ENCODE data around the gene FEZF2.

FEZF2 gene

GRCh38 chr3:62365391-62366125 lies 7.8 kb downstream of the FEZF2 start:
- in situ Hi-C loops (cut with HindIII; ENCODE audit: low sequenced_read_pairs): no loop called here
- TF ChIP-seq, protein P1, sequence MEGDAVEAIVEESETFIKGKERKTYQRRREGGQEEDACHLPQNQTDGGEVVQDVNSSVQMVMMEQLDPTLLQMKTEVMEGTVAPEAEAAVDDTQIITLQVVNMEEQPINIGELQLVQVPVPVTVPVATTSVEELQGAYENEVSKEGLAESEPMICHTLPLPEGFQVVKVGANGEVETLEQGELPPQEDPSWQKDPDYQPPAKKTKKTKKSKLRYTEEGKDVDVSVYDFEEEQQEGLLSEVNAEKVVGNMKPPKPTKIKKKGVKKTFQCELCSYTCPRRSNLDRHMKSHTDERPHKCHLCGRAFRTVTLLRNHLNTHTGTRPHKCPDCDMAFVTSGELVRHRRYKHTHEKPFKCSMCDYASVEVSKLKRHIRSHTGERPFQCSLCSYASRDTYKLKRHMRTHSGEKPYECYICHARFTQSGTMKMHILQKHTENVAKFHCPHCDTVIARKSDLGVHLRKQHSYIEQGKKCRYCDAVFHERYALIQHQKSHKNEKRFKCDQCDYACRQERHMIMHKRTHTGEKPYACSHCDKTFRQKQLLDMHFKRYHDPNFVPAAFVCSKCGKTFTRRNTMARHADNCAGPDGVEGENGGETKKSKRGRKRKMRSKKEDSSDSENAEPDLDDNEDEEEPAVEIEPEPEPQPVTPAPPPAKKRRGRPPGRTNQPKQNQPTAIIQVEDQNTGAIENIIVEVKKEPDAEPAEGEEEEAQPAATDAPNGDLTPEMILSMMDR (IDR thresholded peaks at IDR 0.05; ENCODE audit: low read depth, low read length): no peak
- DNase-seq (ENCODE audit: low read depth, low spot score): no peak
- H3K4me3 ChIP-seq (ENCODE audit: low read depth, low read length): no peak overlapping the region

- DNase-seq (ENCODE audit: low read depth, low spot score): no peak
- in situ Hi-C loops (cut with HindIII; ENCODE audit: low sequenced_read_pairs): no loop called here
- H3K4me3 ChIP-seq (ENCODE audit: low read depth, low read length): no peak overlapping the region
- TF ChIP-seq, protein P1 (IDR thresholded peaks at IDR 0.05; ENCODE audit: low read depth, low read length): no peak
Observed at GRCh38 chr3:62364191-62364590, 9.2 kb downstream of the FEZF2 start.

DNA sequence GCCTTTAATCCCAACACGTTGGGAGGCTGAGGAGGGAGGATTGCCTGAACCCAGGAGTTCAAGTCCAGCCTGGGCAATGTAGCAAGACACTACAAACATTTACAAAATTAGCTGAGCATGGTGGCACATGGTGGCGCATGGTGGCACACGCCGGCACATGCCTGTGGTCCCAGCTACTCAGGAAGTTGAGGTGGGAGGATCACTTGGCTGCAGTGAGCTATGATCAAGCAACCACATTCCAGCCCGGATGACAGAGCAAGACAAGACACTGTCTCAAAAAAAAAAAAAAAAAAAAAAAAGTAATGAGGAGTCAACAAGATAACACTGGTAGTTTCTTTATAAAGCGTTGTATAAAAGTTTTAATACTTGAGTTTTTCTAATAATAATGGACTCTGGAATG lies 10.1 kb downstream of the FEZF2 start:
- TF ChIP-seq, protein P1 (IDR thresholded peaks at IDR 0.05; ENCODE audit: low read depth, low read length): no peak
- no peak for DNase-seq (ENCODE audit: low read depth, low spot score)
- H3K4me3 ChIP-seq (ENCODE audit: low read depth, low read length): no peak overlapping the region
- in situ Hi-C loops (cut with HindIII; ENCODE audit: low sequenced_read_pairs): no loop called here

DNA sequence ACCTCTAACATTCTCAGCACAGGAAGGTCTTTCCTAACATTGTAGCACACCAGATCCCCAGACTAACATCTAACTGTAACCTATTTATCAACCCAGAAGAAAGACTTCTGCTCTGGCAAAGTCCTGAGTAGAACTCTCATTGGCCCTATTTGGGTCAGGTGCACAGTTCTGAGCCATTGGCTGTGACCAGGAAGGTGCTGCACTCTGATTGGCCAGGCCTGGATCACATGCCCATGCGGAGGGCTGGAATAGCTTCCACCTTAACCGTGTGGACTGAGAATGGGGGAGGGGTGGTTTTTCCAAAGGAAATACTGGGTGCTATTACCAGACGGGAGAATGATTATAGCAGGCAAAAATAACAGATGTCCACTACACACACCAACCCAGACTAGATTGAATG lies 11.5 kb downstream of the FEZF2 start:
- DNase-seq (ENCODE audit: low read depth, low spot score): no peak
- TF ChIP-seq, protein P1 (IDR thresholded peaks at IDR 0.05; ENCODE audit: low read depth, low read length): no peak
- no peak overlapping the region for H3K4me3 ChIP-seq (ENCODE audit: low read depth, low read length)
- in situ Hi-C loops (cut with HindIII; ENCODE audit: low sequenced_read_pairs): no loop called here

DNA sequence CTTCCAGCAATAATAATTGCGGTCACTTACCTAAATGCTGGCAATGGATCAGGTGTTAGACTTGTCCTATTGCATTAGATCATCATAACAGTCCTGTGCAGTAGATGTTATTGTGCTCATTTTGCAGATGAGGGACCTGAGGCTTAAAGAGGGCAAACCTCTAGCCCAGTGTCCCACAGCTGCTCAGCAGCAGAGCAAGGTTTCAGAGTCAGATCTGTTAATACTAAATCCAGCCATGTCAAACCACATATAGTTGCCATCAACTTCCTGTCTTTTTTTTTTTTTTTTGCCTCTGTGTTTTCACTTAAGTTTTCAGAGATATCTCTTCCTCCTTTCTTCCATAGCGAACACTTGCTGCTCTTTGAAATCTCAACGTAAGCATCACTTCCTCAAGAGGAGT lies 12.1 kb downstream of the FEZF2 start:
- in situ Hi-C loops (cut with HindIII; ENCODE audit: low sequenced_read_pairs): no loop called here
- no peak overlapping the region for H3K4me3 ChIP-seq (ENCODE audit: low read depth, low read length)
- DNase-seq (ENCODE audit: low read depth, low spot score): no peak
- TF ChIP-seq, protein P1 (IDR thresholded peaks at IDR 0.05; ENCODE audit: low read depth, low read length): no peak

- TF ChIP-seq, protein P1 (IDR thresholded peaks at IDR 0.05; ENCODE audit: low read depth, low read length): no peak
- DNase-seq (ENCODE audit: low read depth, low spot score): no peak
- in situ Hi-C loops (cut with HindIII; ENCODE audit: low sequenced_read_pairs): no loop called here
- H3K4me3 ChIP-seq (ENCODE audit: low read depth, low read length): no peak overlapping the region
Observed at GRCh38 chr3:62359531-62359930, 13.8 kb downstream of the FEZF2 start.
